GM06990 (cell line): ENCODE results near the gene HAUS2.
"Not testable (repeated sequence)": the region's sequence is repeated elsewhere in the genome, so short reads cannot be mapped to it uniquely, and the experiment has no call there.

ENCODE experiments used
- DNase-seq: peaks from one replicate; pipeline ENCODE4 v3.0.0-alpha.2; 2011; ENCODE audit not compliant: insufficient read length; ENCODE audit errors: extremely low read depth
- H3K27me3 ChIP-seq: replicated peaks from 2 replicates; pipeline ENCODE4 v1.6.0; 2011; ENCODE audit warnings: low read length; ENCODE audit not compliant: control insufficient read depth, insufficient read depth
- H3K36me3 ChIP-seq: 2 replicates; pipeline ENCODE4 v1.5.1; 2011; ENCODE audit warnings: low read length; ENCODE audit not compliant: control insufficient read depth, insufficient read depth
- H3K4me3 ChIP-seq: replicated peaks from 2 replicates; pipeline ENCODE4 v1.5.1; 2011; ENCODE audit warnings: low read depth, mild to moderate bottlenecking, control low read depth, low read length
- TF ChIP-seq, protein P1 (sequence below): IDR thresholded peaks from 2 replicates; pipeline ENCODE4 v1.5.1; 2011; ENCODE audit warnings: low read length, control low read depth, mild to moderate bottlenecking, inconsistent platforms; ENCODE audit not compliant: insufficient read depth, poor library complexity, severe bottlenecking

HAUS2 gene

DNA sequence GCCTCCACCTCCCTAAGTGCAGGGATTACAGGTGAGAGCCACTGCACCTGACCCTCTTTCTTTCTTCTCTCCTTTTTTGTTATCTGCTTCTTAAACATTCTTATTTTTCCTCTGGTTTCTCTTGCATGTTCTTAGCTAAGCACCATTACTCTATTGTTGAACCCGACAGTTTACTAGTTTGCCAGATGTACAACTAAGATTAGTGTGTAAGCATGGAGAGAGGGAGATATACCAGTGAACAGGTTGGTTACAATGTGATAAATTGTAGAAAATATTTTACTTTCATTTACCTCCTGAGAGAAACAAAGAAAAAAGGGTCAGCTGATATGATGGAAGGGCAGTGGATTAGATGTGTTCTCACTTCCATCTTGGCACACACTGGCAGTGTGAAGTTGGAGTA lies 4.9 kb downstream of the HAUS2 start:
- Histone ChIP-seq H3K4me3 (no peak overlapping the region), H3K36me3 (no peaks in the 10 kb centered on the region), H3K27me3 (no peaks in the 10 kb centered on the region)
- DNase-seq: no peak
- TF ChIP-seq, protein P1, sequence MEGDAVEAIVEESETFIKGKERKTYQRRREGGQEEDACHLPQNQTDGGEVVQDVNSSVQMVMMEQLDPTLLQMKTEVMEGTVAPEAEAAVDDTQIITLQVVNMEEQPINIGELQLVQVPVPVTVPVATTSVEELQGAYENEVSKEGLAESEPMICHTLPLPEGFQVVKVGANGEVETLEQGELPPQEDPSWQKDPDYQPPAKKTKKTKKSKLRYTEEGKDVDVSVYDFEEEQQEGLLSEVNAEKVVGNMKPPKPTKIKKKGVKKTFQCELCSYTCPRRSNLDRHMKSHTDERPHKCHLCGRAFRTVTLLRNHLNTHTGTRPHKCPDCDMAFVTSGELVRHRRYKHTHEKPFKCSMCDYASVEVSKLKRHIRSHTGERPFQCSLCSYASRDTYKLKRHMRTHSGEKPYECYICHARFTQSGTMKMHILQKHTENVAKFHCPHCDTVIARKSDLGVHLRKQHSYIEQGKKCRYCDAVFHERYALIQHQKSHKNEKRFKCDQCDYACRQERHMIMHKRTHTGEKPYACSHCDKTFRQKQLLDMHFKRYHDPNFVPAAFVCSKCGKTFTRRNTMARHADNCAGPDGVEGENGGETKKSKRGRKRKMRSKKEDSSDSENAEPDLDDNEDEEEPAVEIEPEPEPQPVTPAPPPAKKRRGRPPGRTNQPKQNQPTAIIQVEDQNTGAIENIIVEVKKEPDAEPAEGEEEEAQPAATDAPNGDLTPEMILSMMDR: no peak

DNA sequence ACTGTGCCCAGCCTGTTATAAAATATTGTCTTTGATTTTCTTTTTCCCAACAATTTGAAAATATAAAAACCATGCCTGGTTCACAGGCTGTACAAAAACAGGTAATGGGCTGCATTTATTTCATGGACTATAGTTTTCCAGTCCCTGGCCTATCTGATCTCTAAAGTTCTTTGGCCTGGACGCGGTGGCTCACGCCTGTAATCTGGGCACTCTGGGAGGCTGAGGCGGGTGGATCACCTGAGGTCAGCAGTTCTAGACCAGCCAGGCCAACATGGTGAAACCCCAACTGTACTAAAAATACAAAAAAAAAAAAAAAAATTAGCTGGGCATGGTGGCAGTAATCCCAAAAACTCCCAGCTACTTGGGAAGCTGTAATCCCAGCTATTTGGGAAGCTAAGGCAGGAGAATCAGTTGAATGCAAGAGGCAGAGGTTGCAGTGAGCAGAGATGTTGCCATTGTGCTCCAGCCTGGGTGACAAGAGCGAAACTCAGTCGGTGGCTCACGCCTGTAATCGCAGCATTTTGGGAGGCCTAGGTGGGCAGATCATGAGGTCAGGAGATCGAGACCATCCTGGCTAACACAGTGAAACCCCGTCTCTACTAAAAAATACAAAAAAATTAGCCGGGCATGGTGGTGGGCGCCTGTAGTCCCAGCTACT lies 8.0 kb downstream of the HAUS2 start:
- not testable (repeated sequence) for H3K36me3 ChIP-seq, H3K4me3 ChIP-seq, H3K27me3 ChIP-seq, DNase-seq

DNA sequence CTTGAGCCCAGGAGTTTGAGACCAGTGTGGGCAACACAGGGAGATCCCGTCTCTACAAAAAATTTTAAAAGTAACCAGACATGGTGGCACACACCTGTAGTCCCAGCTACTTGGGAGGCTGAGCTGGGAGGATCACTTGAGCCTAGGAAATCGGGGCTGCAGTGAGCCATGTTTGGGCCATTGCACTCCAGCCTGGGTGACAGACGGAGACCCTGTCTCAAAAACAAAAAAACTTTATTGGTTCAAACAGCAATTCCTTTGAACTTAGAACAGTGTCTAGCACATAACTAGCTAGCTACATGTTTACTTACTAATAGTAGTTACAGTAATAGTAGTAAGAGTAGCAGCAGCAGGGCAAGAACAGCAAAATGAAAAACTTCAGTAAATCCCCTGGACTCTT lies 10.1 kb downstream of the HAUS2 start:
- DNase-seq: no peak
- TF ChIP-seq, protein P1: no peak
- no peaks in the 10 kb centered on the region for H3K27me3 ChIP-seq
- H3K4me3 ChIP-seq: no peak overlapping the region
- H3K36me3 ChIP-seq: peaks cover 5% of the 10 kb centered on the region

DNA sequence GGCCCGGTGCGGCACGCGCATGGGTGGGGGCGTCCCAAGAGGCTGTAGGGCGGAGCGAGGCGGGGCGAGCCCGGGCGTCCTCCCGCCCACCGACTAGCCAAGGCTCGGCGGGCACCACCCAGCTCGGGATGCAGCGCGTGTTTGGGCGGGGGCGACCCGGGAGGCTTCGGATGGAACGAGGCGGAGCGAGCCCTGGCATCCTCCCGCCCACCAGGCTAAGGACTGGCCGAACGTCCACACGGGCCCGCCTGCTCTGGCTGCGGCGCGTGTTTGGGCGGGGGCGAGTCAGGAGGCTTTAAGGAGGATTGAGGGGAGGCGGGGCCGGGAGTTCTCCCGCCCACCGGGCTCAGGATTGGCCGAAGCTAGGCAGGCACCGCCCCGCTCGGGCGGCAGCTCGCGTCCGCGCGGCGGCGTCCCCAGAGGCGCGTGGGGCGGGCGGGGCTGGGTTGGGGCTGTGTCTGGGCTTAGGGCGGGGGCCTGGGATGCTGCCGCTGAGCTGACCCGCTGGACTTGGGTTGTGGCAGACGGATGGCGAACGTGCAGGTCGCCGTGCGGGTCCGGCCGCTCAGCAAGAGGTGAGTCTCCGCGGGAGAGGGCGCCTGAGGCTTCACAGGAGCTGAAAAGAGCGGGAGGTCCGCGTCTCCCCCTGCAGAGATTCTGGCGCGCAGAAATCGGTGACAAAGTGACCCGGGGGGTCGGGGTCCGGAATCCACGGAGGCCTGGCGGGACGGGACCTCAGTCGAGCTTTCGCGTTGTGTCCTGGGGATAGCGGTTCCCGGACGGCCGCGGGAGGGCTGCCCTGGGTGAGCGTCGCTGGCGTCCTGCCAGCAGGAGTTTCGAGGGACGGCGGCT lies 26.8 kb downstream of the HAUS2 start, which contains the start of gene STARD9:
Gene STARD9, plus strand, starts transcription at position 419 of the 852 bp plus-strand sequence. Its CDS starts 110 bp downstream, at position 529.
- Histone ChIP-seq H3K4me3 (peak within 1 kb of the TSS; percentile 78), H3K27me3 (no peaks in the 10 kb centered on the region), H3K36me3 (no peaks in the 10 kb centered on the region)
- TF ChIP-seq, protein P1: peak; percentile 3
- DNase-seq: peak; percentile 98

DNA sequence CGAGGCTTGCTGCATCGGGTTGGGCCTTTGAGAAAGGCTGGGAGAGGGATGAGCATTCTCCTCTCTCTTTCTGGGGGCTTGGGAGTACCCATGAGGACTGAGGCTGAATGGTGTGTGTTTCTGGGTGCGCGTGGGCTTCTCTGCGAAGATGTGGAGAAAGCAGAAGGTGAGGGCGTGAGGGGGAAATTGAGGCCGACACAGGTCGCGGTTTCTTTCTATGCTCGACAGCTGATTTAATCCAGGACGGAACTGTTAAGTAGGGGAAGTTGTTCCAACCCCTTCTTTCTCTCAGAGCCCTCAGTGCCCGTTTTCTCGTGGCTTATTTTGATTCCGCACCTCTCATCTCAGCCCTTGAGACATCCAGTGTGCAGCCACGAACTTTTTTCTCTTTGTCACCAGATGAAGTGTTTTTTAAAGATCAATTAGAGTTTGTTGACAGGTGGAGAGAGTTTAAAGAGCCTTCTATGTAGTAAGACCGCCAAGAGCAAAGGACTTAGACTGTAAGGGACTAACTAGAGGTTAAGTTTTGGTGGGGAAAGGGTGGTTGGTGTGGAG lies 27.5 kb downstream of the HAUS2 start:
- TF ChIP-seq, protein P1: no peak
- Histone ChIP-seq H3K27me3 (no peaks in the 10 kb centered on the region), H3K36me3 (no peaks in the 10 kb centered on the region), H3K4me3 (peak overlapping the region; percentile 78)
- no peak for DNase-seq

DNA sequence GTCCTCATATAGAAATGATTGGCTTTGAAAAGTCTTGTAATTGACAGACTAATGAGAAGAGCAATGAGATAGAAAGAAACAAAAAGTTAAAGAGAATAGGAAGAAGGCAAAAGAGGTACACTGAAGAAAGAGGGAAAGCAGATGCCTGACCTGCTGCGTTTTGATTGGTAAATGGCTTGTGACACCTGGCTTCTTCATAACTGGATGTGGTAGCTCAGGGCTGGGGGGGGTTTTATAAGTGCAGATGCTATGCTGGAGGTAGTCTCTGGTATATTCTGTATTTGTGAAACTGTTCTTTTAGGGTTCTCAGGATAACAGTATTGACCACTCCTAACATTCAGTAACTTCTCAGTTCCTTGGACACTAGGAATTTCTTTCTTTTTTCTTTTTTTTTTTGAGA lies 28.1 kb downstream of the HAUS2 start:
- H3K4me3 ChIP-seq: peak overlapping the region; percentile 78
- H3K27me3 ChIP-seq: no peaks in the 10 kb centered on the region
- DNase-seq: no peak
- TF ChIP-seq, protein P1: no peak
- H3K36me3 ChIP-seq: no peaks in the 10 kb centered on the region
